H1 (cell line): ENCODE data around the gene HACD2. TPM values are rescaled to one million over a fixed set of nuclear protein-coding genes. Genes with fewer than 3 reads are reported as not detected.

Source experiments
- CBX5 ChIP-seq: fragments of 300-800, 300-1000 bp; sonication (generic); IDR thresholded peaks from 2 replicates; pipeline ENCODE4 v1.7.1; 2016; ENCODE audit warnings: antibody characterized with exemption, low read length, low read depth
- EZH2 ChIP-seq: fragments of 200-600 bp; sonication (generic); IDR thresholded peaks from 2 replicates; pipeline ENCODE4 v1.7.1; 2012; ENCODE audit warnings: low read depth, mild to moderate bottlenecking, moderate library complexity, low read length, inconsistent platforms; ENCODE audit not compliant: severe bottlenecking
- NRF1 ChIP-seq: IDR thresholded peaks from 2 replicates; pipeline ENCODE4 v1.6.1; 2011; ENCODE audit warnings: mild to moderate bottlenecking, low read depth, low read length, improper control_type of control experiment
- POLR2A ChIP-seq, 2 experiments: IDR thresholded peaks; 1 replicate in 1 of 2; 2 replicates in 1 of 2; pipeline ENCODE4 v1.6.1; 2011; ENCODE audit warnings: low read depth in 2 of 2, low read length in 2 of 2, mild to moderate bottlenecking in 2 of 2; ENCODE audit errors: control extremely low read depth in 1 of 2
- SRF ChIP-seq: IDR thresholded peaks from 2 replicates; pipeline ENCODE4 v1.6.1; 2011; ENCODE audit warnings: mild to moderate bottlenecking, low read depth, low read length, moderate library complexity
- TEAD4 ChIP-seq: IDR thresholded peaks from 2 replicates; pipeline ENCODE4 v1.6.1; 2012; ENCODE audit warnings: low read depth, low read length, inconsistent platforms, mixed read lengths
- polyA plus RNA-seq, 7 experiments: library from polyadenylated mRNA; depleted of rRNA in 3 of 7; stranded (reverse) in 5 of 7; unstranded in 2 of 7; fragments of >200 nt in 5 of 7; fragments of 200-250 nt in 2 of 7; gene quantifications; 1 replicate in 5 of 7; 2 replicates in 1 of 7; 4 replicates in 1 of 7; pipeline versions ENCODE4 v1.2.1 to v1.2.3, GENCODE V29; 2011 to 2013; ENCODE audit warnings: missing spikeins in 2 of 7, mixed read lengths in 2 of 7
- total RNA-seq: library from RNA; stranded (reverse); fragmentation: NEBNext Ultra II Directional; extraction: Animal tissue kit (Norgen Biotek cat#: 25700); gene quantifications from 2 replicates; pipeline ENCODE4 v1.2.1, GENCODE V29; 2021

The HACD2 gene
- total and polyA plus RNA-seq, 2 of the 8 experiments (the other 6 are each of a cell fraction or from before 2014, with no cell fraction given), result 24.9 to 31.2 TPM

GRCh38 chr3:123521179-123521969 lies 63.5 kb downstream of the HACD2 start (continued):
- TF ChIP-seq EZH2 (no peak), POLR2A (IDR thresholded peaks at IDR 0.05; ENCODE audit: control extremely low read depth in 1 of 2, low read depth in 2 of 2, low read length in 2 of 2) (no peak), CBX5 (no peak), NRF1 (no peak), SRF (no peak), TEAD4 (no peak)
